NB4 (cell line): ENCODE results near the gene POMGNT2.

Experiments used
- DNase-seq: peaks from one replicate; pipeline ENCODE4 v3.0.0; 2010; ENCODE audit warnings: low read depth
- H3K4me3 ChIP-seq: one replicate; pipeline ENCODE4 v1.5.1; 2011; ENCODE audit warnings: mild to moderate bottlenecking, low read depth, low read length, moderate library complexity
- CTCF ChIP-seq: IDR thresholded peaks from one replicate; pipeline ENCODE4 v1.5.1; 2012; ENCODE audit warnings: low read depth, low read length
- MAX ChIP-seq: IDR thresholded peaks from 2 replicates; pipeline ENCODE4 v1.6.1; 2011; ENCODE audit warnings: low read depth, low read length
- MYC ChIP-seq: IDR thresholded peaks from 2 replicates; pipeline ENCODE4 v1.6.1; 2011; ENCODE audit warnings: low read depth, low read length
- POLR2A ChIP-seq: IDR thresholded peaks from 2 replicates; pipeline ENCODE4 v1.6.1; 2011; ENCODE audit warnings: mild to moderate bottlenecking; ENCODE audit not compliant: insufficient read length; ENCODE audit errors: extremely low read depth

Gene POMGNT2

GRCh38 chr3:43132193-43132592 lies 26.3 kb upstream of the POMGNT2 start:
- H3K4me3 ChIP-seq, result no peak overlapping the region
- no peak for TF ChIP-seq POLR2A
- no peak for TF ChIP-seq MYC
- TF ChIP-seq MAX, result no peak
- TF ChIP-seq CTCF, result no peak
- no peak for DNase-seq

- TF ChIP-seq MAX, result no peak
- TF ChIP-seq CTCF, result no peak
- no peak for TF ChIP-seq POLR2A
- TF ChIP-seq MYC, result no peak
- DNase-seq, result no peak
- H3K4me3 ChIP-seq, result no peak overlapping the region
Measured at GRCh38 chr3:43128464-43128863, 22.6 kb upstream of the POMGNT2 start.

- TF ChIP-seq MYC, result no peak
- TF ChIP-seq CTCF, result no peak
- TF ChIP-seq POLR2A, result no peak
- no peak for TF ChIP-seq MAX
- H3K4me3 ChIP-seq, result no peak overlapping the region
- no peak for DNase-seq
Measured at GRCh38 chr3:43126536-43126935, 20.7 kb upstream of the POMGNT2 start.

GRCh38 chr3:43123895-43124294 lies 18.0 kb upstream of the POMGNT2 start:
- TF ChIP-seq MAX (no peak), CTCF (no peak), POLR2A (no peak)
- H3K4me3 ChIP-seq, result no peak overlapping the region
- no peak for DNase-seq

- H3K4me3 ChIP-seq, result no peak overlapping the region
- TF ChIP-seq MAX (no peak), CTCF (no peak), POLR2A (no peak), MYC (no peak)
- DNase-seq, result no peak
Measured at GRCh38 chr3:43120937-43121336, 15.1 kb upstream of the POMGNT2 start.

- TF ChIP-seq POLR2A, result no peak
- H3K4me3 ChIP-seq, result no peak overlapping the region
- no peak for DNase-seq
Measured at GRCh38 chr3:43117257-43117656, 11.4 kb upstream of the POMGNT2 start.
